Measurements from ENCODE around the gene ULK4.

Gene ULK4

GRCh38 chr3:41295740-41296139 is 666.2 kb downstream of the ULK4 start:
- no peak for DNase-seq (ENCODE audit: low read depth in 1 of 2, low spot score in 1 of 2)
- Histone ChIP-seq H3K27ac (replicated peaks) (no peak overlapping the region), H3K27me3 (ENCODE audit: insufficient read depth, poor library complexity, severe bottlenecking) (peaks cover 2% of the 10 kb centered on the region), H3K4me3 (replicated peaks; ENCODE audit: insufficient read depth, low read length) (no peak overlapping the region)
- TF ChIP-seq REST (IDR thresholded peaks at IDR 0.05; ENCODE audit: insufficient replicate concordance, low read depth) (no peak), POLR2AphosphoS5 (IDR thresholded peaks at IDR 0.05; ENCODE audit: low read depth) (no peak), CTCF (IDR thresholded peaks at IDR 0.05; ENCODE audit: insufficient read depth, low read length) (no peak), GABPA (IDR thresholded peaks at IDR 0.05; ENCODE audit: low read depth) (no peak), SPI1 (IDR thresholded peaks at IDR 0.05; ENCODE audit: borderline replicate concordance, low read depth) (no peak)

GRCh38 chr3:41293169-41293681 is 668.7 kb downstream of the ULK4 start:
- Histone ChIP-seq H3K27me3 (ENCODE audit: insufficient read depth, poor library complexity, severe bottlenecking) (no peaks in the 10 kb centered on the region), H3K4me3 (replicated peaks; ENCODE audit: insufficient read depth, low read length) (no peak overlapping the region), H3K27ac (replicated peaks) (no peak overlapping the region)
- DNase-seq (ENCODE audit: low read depth in 1 of 2, low spot score in 1 of 2) = no peak
- TF ChIP-seq POLR2AphosphoS5 (IDR thresholded peaks at IDR 0.05; ENCODE audit: low read depth) (no peak), CTCF (IDR thresholded peaks at IDR 0.05; ENCODE audit: insufficient read depth, low read length) (no peak), SPI1 (IDR thresholded peaks at IDR 0.05; ENCODE audit: borderline replicate concordance, low read depth) (no peak), REST (IDR thresholded peaks at IDR 0.05; ENCODE audit: insufficient replicate concordance, low read depth) (no peak), GABPA (IDR thresholded peaks at IDR 0.05; ENCODE audit: low read depth) (no peak)

GRCh38 chr3:41290736-41291135 is 671.2 kb downstream of the ULK4 start:
- H3K27ac ChIP-seq (replicated peaks) = no peak overlapping the region
- no peak for TF ChIP-seq POLR2AphosphoS5 (IDR thresholded peaks at IDR 0.05; ENCODE audit: low read depth)
- TF ChIP-seq REST (IDR thresholded peaks at IDR 0.05; ENCODE audit: insufficient replicate concordance, low read depth) = no peak
- no peak for TF ChIP-seq SPI1 (IDR thresholded peaks at IDR 0.05; ENCODE audit: borderline replicate concordance, low read depth)
- no peak for TF ChIP-seq GABPA (IDR thresholded peaks at IDR 0.05; ENCODE audit: low read depth)
- TF ChIP-seq CTCF (IDR thresholded peaks at IDR 0.05; ENCODE audit: insufficient read depth, low read length) = no peak
- DNase-seq (ENCODE audit: low read depth in 1 of 2, low spot score in 1 of 2) = no peak
- no peak overlapping the region for H3K4me3 ChIP-seq (replicated peaks; ENCODE audit: insufficient read depth, low read length)
- H3K27me3 ChIP-seq (ENCODE audit: insufficient read depth, poor library complexity, severe bottlenecking) = no peaks in the 10 kb centered on the region
